GM19438 (cell line): ENCODE data around the gene SPTBN5.
A peak's percentile ranks its signal among the peaks of the same experiment; 100 is the strongest.

Experiments
- ATAC-seq: cut with Tn5 transposase; IDR thresholded peaks from one replicate; pipeline ENCODE4 v1.9.1; 2021; ENCODE audit warnings: low read depth; ENCODE audit not compliant: unreplicated experiment

SPTBN5 gene

GRCh38 chr15:41905036-41905793 lies 11.4 kb upstream of the SPTBN5 start:
- no peak for ATAC-seq

DNA sequence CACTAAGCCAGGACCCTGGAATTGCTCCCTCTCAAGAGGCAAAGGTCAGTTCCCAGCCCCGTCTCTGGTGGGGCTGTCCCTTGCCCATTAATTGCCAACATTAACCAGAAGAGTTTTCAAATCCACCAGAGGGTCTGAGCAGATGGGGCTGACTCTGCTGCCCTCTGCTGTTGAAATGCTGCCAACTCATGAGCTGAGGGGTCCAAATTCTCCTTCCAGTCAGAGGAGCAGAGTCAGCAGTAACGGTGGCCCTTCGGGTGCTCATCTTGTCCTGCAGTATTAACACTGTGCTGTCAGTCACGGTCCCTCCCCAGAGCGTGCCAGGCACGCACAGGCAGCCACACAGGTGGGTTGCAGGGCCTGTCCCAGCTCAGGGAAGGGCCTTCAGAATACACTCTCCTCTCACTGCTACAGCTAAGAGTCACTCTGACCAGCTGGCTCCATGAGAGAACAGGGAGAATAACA lies 10.7 kb upstream of the SPTBN5 start:
- ATAC-seq, result no peak

DNA sequence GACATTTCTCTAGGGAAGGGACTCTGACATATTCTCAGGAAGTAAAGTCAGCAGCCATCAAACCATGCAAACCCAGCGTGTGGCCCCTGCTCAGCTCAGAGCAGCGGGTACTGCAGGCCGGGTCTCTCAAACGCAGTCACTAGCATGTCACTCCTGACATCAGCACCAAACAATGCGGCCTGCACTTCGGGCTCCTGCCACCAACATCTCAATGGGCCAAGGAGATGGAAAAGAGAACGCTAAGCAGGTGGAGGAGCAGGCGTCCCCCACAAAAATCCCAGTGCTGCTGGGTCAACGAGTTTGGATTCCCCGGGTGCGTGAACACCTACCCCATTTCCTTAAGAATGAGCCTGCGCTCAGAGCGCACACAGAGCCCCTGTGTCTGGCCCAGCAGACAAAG lies 9.9 kb upstream of the SPTBN5 start:
- ATAC-seq, result no peak

DNA sequence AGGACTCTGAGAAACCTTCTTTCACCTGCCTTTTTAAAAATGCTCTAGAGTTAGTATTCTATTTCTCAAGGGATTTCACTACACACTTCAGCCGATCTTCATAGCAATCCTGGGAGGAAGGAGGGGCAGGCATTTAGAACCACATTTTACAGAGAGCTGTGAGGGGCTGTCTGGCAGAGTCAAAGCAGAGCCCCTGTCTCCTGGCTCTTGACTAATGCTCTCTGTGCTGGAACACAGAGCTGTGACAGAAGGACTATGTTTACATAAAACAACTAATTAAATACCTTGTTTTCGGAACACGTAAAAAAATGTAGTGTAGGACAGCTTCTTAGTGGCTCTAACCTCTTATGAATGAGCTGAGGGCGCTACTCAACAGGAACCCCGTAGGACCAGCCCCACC lies 7.6 kb upstream of the SPTBN5 start:
- ATAC-seq, result no peak

DNA sequence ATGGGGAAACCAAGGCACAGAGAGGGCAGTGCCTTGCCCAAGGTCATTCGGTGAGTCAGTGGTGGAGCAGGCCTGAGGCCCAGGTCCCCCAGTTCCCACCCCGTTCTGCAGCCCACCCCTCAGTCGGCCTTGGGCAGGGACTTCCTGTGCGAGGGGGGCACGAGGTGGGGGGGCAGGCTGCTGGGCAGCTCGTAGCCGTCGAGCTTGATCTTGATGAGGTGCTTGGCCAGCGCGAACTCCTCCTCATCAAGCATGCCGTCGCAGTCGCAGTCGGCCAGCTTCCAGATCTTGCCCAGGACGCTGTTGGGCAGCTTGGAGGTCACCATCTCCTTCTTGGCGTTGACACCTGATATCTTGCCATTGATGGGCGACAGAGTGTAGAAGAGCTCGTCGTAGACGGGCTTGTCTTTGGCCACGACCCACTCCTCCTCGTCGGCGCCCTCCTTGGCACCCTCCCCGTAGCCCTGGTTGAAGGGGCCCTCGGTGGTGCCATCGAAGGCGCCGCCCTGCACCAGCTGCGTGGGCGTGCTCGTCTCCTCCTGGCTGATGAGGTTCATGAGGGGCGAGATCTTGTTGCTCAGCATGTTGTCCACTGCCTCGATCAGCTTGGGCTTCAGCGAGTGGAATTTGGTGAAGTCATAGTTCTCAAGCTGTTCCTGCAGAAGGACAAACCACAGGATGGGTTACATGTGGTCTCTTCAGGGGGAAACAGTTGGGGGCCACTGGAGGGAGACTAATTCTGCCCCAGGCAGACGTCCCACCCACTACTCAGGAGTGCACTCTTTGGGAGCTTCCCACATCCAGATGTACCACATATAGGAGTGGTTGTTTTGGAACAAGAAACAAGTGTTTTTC lies 6.9 kb upstream of the SPTBN5 start:
- ATAC-seq, result no peak

- no peak for ATAC-seq
These were observed 6.1 kb upstream of the SPTBN5 start for GRCh38 chr15:41899854-41900442.

GRCh38 chr15:41897363-41897799 lies 3.5 kb upstream of the SPTBN5 start:
- no peak for ATAC-seq

DNA sequence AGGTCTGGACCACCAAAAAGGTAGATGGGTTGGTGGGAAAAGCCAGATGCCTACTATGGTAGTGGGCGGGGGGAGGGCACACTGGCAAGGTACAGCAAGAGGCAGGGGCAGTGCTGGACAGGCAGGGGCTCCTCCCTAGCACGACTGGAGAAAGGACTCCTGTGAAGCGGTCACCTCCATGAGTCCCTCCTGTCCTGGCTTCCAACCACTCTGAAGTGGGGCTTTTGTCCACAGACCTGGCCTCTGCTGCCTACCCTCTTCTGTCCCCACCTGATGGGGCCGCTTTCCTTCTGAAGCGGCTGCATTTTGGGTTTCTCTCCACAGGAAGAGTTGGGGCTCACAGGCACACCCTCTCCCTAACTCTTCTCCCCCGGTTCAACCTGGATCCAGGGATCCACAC lies 2.7 kb upstream of the SPTBN5 start:
- no peak for ATAC-seq

DNA sequence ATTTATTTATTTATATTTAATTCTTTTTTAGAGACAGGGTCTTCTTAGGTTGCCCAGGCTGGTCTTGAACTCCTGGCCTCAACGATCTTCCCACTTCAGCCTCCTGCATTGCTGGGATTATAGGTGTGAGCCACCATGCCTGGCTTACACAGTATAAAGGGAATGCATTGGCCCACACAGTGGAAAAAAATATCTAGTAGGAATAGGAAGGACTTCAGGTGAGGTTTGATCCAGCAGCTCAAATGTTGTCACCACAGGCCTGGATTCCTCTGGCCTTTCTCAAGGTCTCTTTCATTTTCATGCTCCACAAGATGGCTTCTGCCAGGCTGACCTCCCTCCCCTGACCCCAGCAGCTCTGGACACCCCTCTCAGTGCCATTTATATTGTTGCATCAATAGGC lies 2.1 kb upstream of the SPTBN5 start:
- no peak for ATAC-seq

DNA sequence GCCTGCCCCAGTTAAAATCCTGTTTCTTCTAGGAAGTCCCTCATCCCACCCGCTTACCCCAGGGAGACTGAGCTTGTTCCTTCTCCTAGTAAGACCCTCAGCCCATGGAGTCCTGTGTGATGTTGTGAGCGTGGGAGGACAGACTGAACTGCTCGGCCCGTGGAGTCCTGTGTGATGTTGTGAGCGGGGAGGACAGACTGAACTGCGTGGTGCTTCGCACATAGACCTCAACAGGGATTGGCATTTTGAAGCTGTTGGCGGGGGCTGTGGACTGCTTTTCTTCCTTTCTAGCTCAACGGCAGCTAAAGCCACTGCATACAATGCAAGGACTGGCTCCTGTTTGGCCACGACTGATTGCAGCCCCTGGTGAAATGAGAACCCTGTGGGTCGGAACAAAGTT lies 1.6 kb upstream of the SPTBN5 start:
- ATAC-seq, result no peak

DNA sequence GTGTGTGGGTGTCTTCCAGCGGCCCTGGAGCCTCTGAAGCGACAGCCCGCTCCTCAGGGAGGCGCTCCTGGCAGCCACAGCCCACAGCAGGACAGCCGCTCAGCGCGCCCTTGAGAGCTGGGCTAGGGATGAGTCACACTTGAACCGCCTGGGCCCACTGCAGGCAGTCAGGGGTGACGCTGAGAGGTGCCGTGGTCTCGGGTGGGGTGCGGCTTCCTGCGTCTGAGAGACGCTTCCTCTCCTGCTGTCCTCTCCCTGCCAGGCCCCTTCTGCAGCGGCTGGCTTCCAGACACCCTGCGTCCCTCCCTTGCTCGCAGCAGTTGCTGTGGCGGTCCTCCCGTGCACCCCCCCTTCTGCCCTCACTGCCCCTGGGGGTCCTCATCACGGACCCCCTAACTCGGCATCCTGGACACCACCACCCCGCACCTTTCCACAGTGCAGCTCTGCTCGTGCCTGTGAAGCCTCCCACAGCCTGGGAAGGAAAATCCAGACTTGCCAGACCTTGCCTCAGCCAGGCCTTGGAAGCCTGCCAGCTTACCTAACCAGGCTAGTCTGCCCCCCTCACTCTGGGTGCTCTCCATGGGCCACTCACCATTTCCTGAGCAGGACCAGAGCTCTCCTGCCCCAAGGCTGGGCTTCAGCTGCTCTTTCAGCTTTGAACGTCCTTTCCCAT lies 1.1 kb upstream of the SPTBN5 start:
- peak; percentile 92 for ATAC-seq

DNA sequence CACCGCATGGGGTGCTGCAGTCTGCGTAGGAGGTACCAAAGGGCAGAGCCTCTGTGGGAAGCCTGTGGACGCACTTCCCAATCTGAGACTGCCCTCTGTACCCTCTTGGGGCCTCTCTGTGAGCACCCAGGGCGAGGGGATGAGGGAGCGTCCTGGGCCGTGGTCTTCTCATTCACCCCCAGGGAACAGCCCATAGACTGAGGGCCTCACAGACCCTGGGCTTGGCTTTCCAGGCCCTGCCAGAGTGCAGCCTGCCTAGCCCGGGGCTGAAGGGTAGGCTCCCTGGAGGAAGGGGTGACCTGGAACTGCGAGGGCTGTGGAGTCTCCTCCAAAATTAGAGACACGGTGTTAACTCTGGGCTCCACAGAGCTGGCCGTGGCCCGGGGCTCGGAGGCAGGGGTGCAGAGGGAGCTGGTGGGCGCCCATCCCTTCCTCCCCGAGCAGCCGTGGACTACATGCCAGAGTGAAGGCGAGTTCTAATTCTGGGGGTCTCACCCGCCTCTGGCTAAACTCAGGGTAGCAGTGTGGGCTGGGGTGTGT lies 468 bp upstream of the SPTBN5 start:
- peak; percentile 20 for ATAC-seq

GRCh38 chr15:41892621-41893421 lies 1.0 kb downstream of the SPTBN5 start:
- ATAC-seq, result no peak

DNA sequence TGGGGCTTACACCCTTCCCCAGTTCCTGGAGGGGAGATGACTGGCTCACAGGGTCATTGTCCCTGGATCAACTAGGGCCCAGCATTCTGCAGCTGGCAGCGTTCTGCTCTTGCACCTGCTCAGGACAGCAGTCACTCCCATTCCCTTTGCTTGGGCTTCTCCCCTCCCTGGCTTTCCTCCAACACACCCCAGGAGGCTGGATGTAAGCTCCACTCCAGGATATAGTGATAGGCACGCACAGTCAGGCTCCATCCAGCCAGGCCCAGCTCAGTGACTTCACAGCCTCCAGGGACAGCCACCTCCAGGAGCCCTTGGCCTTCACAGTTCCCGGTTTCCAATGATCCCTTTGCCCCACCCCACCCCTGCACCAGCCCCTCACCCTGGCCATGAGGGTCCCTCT lies 1.9 kb downstream of the SPTBN5 start:
- no peak for ATAC-seq

GRCh38 chr15:41891226-41891625 lies 2.6 kb downstream of the SPTBN5 start:
- ATAC-seq, result no peak

DNA sequence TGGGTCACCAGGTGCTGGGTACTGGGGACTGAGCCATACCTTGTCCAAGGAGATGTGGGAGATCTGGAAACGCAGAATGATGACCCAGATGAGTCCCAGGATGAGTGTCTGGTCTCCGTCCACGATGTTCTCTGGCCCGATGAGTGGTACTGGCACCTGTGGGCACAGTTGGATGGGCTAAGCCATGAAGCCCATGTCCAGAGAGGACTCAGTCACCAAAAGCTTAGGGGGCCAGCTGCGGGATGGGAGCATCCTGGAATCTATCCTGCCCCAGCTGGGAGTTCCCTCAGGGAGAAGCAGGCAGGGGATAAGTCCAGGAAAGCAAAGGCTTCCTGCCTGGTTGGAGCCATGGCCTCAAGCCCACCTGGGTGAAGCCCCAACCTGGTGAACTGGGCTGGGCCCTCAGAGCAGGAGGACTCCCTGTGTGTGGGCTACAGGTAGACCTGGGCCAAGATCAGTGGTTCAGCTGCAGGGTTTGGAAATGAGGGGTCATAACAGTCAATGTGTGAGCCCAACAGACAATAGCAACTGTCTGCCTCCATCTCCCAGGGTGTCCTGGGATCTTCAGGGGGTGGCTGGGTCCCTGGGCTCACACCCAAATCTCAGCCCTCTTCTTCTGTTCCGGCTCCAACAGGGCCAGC lies 3.7 kb downstream of the SPTBN5 start:
- no peak for ATAC-seq

- ATAC-seq, result no peak
These were observed 5.1 kb downstream of the SPTBN5 start for GRCh38 chr15:41888662-41889253.

GRCh38 chr15:41887893-41888292 lies 6.0 kb downstream of the SPTBN5 start:
- ATAC-seq, result no peak

GRCh38 chr15:41887161-41887560 lies 6.7 kb downstream of the SPTBN5 start:
- ATAC-seq, result no peak
